WTC11 (cell line): ENCODE results near the gene FAM149B1. TPM values are rescaled to one million over a fixed set of nuclear protein-coding genes. Genes with fewer than 3 reads are reported as not detected.

Experiments used
- ATAC-seq: fragments of 200-7000 bp; cut with Tn5 transposase; 2 replicates; pipeline ENCODE4 v1.10.0; 2021; ENCODE audit warnings: mild to moderate bottlenecking, moderate library complexity
- CTCF ChIA-PET: fragments of 300-600 bp; sonication (Branson Sonifier 250); formaldehyde crosslinking; loops from one replicate; lab custom pipeline; 2021; ENCODE audit warnings: antibody characterized with exemption; lab: Charles Lee
- POLR2A ChIA-PET: fragments of 350-600 bp; sonication (Branson Sonifier 250); formaldehyde crosslinking; loops from one replicate; lab custom pipeline; 2021; ENCODE audit warnings: antibody characterized with exemption; lab: Charles Lee
- DNase-seq: peaks from one replicate; pipeline ENCODE4 v3.0.0; 2021; ENCODE audit warnings: low spot score
- H3K27ac Mint-ChIP-seq: 2 replicates; pipeline ENCODE4 v1.8.0; 2021; ENCODE audit warnings: mixed read lengths
- H3K27me3 Mint-ChIP-seq: 2 replicates; pipeline ENCODE4 v1.8.0; 2021; ENCODE audit warnings: low read depth, mild to moderate bottlenecking, moderate library complexity, mixed read lengths
- H3K36me3 Mint-ChIP-seq: 2 replicates; pipeline ENCODE4 v1.8.0; 2021; ENCODE audit warnings: mixed read lengths
- H3K4me1 Mint-ChIP-seq: 2 replicates; pipeline ENCODE4 v1.8.0; 2022; ENCODE audit warnings: mixed read lengths
- H3K4me3 Mint-ChIP-seq: 2 replicates; pipeline ENCODE4 v1.8.0; 2021; ENCODE audit warnings: mild to moderate bottlenecking, moderate library complexity, mixed read lengths
- H3K9me3 Mint-ChIP-seq: 2 replicates; pipeline ENCODE4 v1.8.0; 2021; ENCODE audit warnings: mixed read lengths
- AR ChIP-seq: fragments of 250-450 bp; sonication (Bioruptor Pico); IDR thresholded peaks from 2 replicates; pipeline ENCODE4 v1.9.0; 2021; ENCODE audit warnings: mild to moderate bottlenecking
- E2F4 ChIP-seq: sonication (generic); formaldehyde crosslinking; IDR thresholded peaks from 2 replicates; pipeline ENCODE4 v1.8.1; 2022; ENCODE audit warnings: low read depth, mild to moderate bottlenecking, moderate library complexity, missing genetic modification reagents, borderline replicate concordance
- E2F5 ChIP-seq: sonication (generic); formaldehyde crosslinking; IDR thresholded peaks from 2 replicates; pipeline ENCODE4 v1.8.1; 2022; ENCODE audit warnings: mild to moderate bottlenecking, moderate library complexity, missing genetic modification reagents
- FOXJ3 ChIP-seq: sonication (generic); formaldehyde crosslinking; IDR thresholded peaks from 2 replicates; pipeline ENCODE4 v1.9.0; 2021; ENCODE audit warnings: missing genetic modification reagents, mild to moderate bottlenecking, borderline replicate concordance
- FOXP1 ChIP-seq: sonication (generic); formaldehyde crosslinking; IDR thresholded peaks from 2 replicates; pipeline ENCODE4 v1.8.0; 2022; ENCODE audit warnings: missing genetic modification reagents, mild to moderate bottlenecking, moderate library complexity, borderline replicate concordance
- GABPB1 ChIP-seq: sonication (generic); formaldehyde crosslinking; IDR thresholded peaks from 2 replicates; pipeline ENCODE4 v1.8.1; 2023; ENCODE audit warnings: mild to moderate bottlenecking, missing genetic modification reagents
- GRHL2 ChIP-seq: fragments of 250-450 bp; sonication (Bioruptor Pico); IDR thresholded peaks from 2 replicates; pipeline ENCODE4 v1.8.0; 2022; ENCODE audit warnings: mild to moderate bottlenecking, moderate library complexity; ENCODE audit not compliant: insufficient replicate concordance, severe bottlenecking
- IRF1 ChIP-seq: sonication (generic); formaldehyde crosslinking; IDR thresholded peaks from 2 replicates; pipeline ENCODE4 v1.8.0; 2023; ENCODE audit warnings: missing genetic modification reagents
- NFATC4 ChIP-seq: fragments of 250-450 bp; sonication (Bioruptor Pico); IDR thresholded peaks from 2 replicates; pipeline ENCODE4 v1.9.0; 2021; ENCODE audit warnings: mild to moderate bottlenecking
- NFE2L1 ChIP-seq: sonication (generic); formaldehyde crosslinking; IDR thresholded peaks from 2 replicates; pipeline ENCODE4 v1.8.1; 2023; ENCODE audit warnings: missing genetic modification reagents
- NR3C1 ChIP-seq: sonication (generic); formaldehyde crosslinking; conservative IDR thresholded peaks from 2 replicates; pipeline ENCODE4 v1.8.1; 2023; ENCODE audit warnings: low read depth, mild to moderate bottlenecking, missing genetic modification reagents
- PRRX2 ChIP-seq: fragments of 250-450 bp; sonication (Bioruptor Pico); IDR thresholded peaks from 2 replicates; pipeline ENCODE4 v1.8.0; 2021; ENCODE audit warnings: mild to moderate bottlenecking
- RELA ChIP-seq: sonication (generic); formaldehyde crosslinking; IDR thresholded peaks from 2 replicates; pipeline ENCODE4 v1.8.1; 2022; ENCODE audit warnings: missing genetic modification reagents, mild to moderate bottlenecking, borderline replicate concordance
- SMAD4 ChIP-seq: sonication (generic); formaldehyde crosslinking; IDR thresholded peaks from 2 replicates; pipeline ENCODE4 v1.8.0; 2022; ENCODE audit warnings: mild to moderate bottlenecking, missing genetic modification reagents
- SOX15 ChIP-seq: fragments of 250-450 bp; sonication (Bioruptor Pico); IDR thresholded peaks from 2 replicates; pipeline ENCODE4 v1.9.0; 2021; ENCODE audit warnings: mild to moderate bottlenecking
- SP1 ChIP-seq: sonication (generic); formaldehyde crosslinking; conservative IDR thresholded peaks from 2 replicates; pipeline ENCODE4 v1.8.1; 2022; ENCODE audit warnings: missing genetic modification reagents
- STAT6 ChIP-seq: sonication (generic); formaldehyde crosslinking; conservative IDR thresholded peaks from 2 replicates; pipeline ENCODE4 v1.8.1; 2023; ENCODE audit warnings: mild to moderate bottlenecking, low read depth, missing genetic modification reagents, moderate library complexity
- TEAD4 ChIP-seq: sonication (generic); formaldehyde crosslinking; IDR thresholded peaks from 2 replicates; pipeline ENCODE4 v1.8.0; 2022; ENCODE audit warnings: mild to moderate bottlenecking, missing genetic modification reagents
- USF1 ChIP-seq: sonication (generic); formaldehyde crosslinking; IDR thresholded peaks from 2 replicates; pipeline ENCODE4 v1.8.0; 2022; ENCODE audit warnings: mild to moderate bottlenecking, missing genetic modification reagents
- ZBTB21 ChIP-seq: sonication (generic); formaldehyde crosslinking; IDR thresholded peaks from 2 replicates; pipeline ENCODE4 v1.8.1; 2023; ENCODE audit warnings: mild to moderate bottlenecking, missing genetic modification reagents, borderline replicate concordance
- ZMAT4 ChIP-seq: fragments of 250-450 bp; sonication (Bioruptor Pico); IDR thresholded peaks from 2 replicates; pipeline ENCODE4 v1.9.0; 2021; ENCODE audit warnings: mild to moderate bottlenecking
- ZNF281 ChIP-seq: sonication (generic); formaldehyde crosslinking; IDR thresholded peaks from 2 replicates; pipeline ENCODE4 v1.8.0; 2023; ENCODE audit warnings: mild to moderate bottlenecking, missing genetic modification reagents
- ZNF396 ChIP-seq: fragments of 250-450 bp; sonication (Bioruptor Pico); IDR thresholded peaks from 2 replicates; pipeline ENCODE4 v1.8.0; 2021; ENCODE audit warnings: mild to moderate bottlenecking, moderate library complexity, borderline replicate concordance
- total RNA-seq: library from RNA; stranded (reverse); gene quantifications from 3 replicates; pipeline ENCODE4 v1.2.3, GENCODE V29; 2021
- TF ChIP-seq, protein P1 (sequence below): sonication (generic); formaldehyde crosslinking; IDR thresholded peaks from 2 replicates; pipeline ENCODE4 v1.8.1; 2023; ENCODE audit warnings: mild to moderate bottlenecking, missing genetic modification reagents, moderate library complexity

FAM149B1 gene
- total RNA-seq, 1 experiment from 2014 or later: 13.8 TPM

DNA sequence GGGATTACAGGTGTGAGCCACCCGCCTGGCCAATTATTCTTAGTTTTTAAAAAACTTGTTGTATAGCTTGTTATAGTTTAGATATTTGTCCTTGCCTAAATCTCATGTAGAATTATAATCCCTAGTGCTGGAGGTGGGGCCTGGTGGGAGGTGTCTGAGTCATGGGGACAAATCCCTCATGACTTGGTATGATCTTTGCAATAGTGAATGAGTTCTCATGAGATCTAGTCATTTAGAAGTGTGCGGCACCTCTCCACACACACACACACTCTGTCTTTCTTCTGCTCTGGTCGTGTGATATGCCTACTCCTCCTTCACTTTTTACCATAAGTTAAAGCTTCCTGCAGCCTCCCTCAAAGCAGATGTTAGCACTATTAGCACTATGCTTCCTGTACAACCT is 37.2 kb downstream of the FAM149B1 start:
- POLR2A ChIA-PET: no interaction called here
- Mint-ChIP-seq H3K27me3 (no peaks in the 10 kb centered on the region; the same call in none of the 2 replicates), H3K36me3 (peaks cover 41% of the 10 kb centered on the region), H3K27ac (no peak overlapping the region), H3K4me1 (no peaks in the 10 kb centered on the region), H3K9me3 (peaks cover 33% of the 10 kb centered on the region), H3K4me3 (no peak overlapping the region)
- ATAC-seq: no peak
- CTCF ChIA-PET: interaction anchor here (1.6 kb wide), 1 partner anchor 14 kb away, joined by 3 read pairs; no protein-coding TSS in a partner anchor
- TF ChIP-seq GABPB1 (no peak), SP1 (CRISPR knock-in tag) (no peak), SMAD4 (CRISPR knock-in tag) (no peak), IRF1 (CRISPR knock-in tag) (no peak), STAT6 (CRISPR knock-in tag) (no peak), TEAD4 (CRISPR knock-in tag) (no peak), PRRX2 (no peak), ZBTB21 (no peak), FOXP1 (CRISPR knock-in tag) (no peak), FOXJ3 (CRISPR knock-in tag) (no peak), ZMAT4 (CRISPR knock-in tag) (no peak), GRHL2 (no peak), E2F5 (no peak), NFATC4 (no peak), E2F4 (CRISPR knock-in tag) (no peak), RELA (CRISPR knock-in tag) (no peak)
- TF ChIP-seq, protein P1, sequence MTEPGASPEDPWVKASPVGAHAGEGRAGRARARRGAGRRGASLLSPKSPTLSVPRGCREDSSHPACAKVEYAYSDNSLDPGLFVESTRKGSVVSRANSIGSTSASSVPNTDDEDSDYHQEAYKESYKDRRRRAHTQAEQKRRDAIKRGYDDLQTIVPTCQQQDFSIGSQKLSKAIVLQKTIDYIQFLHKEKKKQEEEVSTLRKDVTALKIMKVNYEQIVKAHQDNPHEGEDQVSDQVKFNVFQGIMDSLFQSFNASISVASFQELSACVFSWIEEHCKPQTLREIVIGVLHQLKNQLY (CRISPR knock-in tag): no peak
- DNase-seq: no peak

GRCh38 chr10:73205890-73206289 is 38.0 kb downstream of the FAM149B1 start:
- DNase-seq (no peak), ATAC-seq (no peak)
- Mint-ChIP-seq H3K27ac (no peak overlapping the region), H3K27me3 (no peaks in the 10 kb centered on the region; the same call in none of the 2 replicates), H3K36me3 (peaks cover 41% of the 10 kb centered on the region), H3K4me3 (no peak overlapping the region), H3K9me3 (peaks cover 33% of the 10 kb centered on the region), H3K4me1 (no peaks in the 10 kb centered on the region)
- CTCF ChIA-PET: no interaction called here
- POLR2A ChIA-PET: no interaction called here
- no peak for TF ChIP-seq NR3C1 (CRISPR knock-in tag)
- no peak for TF ChIP-seq ZNF281 (CRISPR knock-in tag)
- TF ChIP-seq AR (CRISPR knock-in tag): no peak
- no peak for TF ChIP-seq PRRX2
- no peak for TF ChIP-seq USF1 (CRISPR knock-in tag)
- no peak for TF ChIP-seq ZNF396
- TF ChIP-seq SOX15 (CRISPR knock-in tag): no peak
- TF ChIP-seq NFE2L1 (CRISPR knock-in tag): no peak
